HG02852 (cell line): ENCODE measurements around the gene MANEA.
A peak's percentile ranks its signal among the peaks of the same experiment; 100 is the strongest.
"Not testable (repeated sequence)": the region's sequence is repeated elsewhere in the genome, so short reads cannot be mapped to it uniquely, and the experiment has no call there.

Experiments used
- ATAC-seq: cut with Tn5 transposase; IDR thresholded peaks from one replicate; pipeline ENCODE4 v1.9.1; 2021; ENCODE audit warnings: mild to moderate bottlenecking, moderate library complexity; ENCODE audit not compliant: unreplicated experiment

MANEA gene

GRCh38 chr6:95577304-95578105, at the start of gene MANEA:
Gene MANEA, plus strand, starts transcription at chr6:95577535. Its CDS starts 8,905 bp downstream, at chr6:95586440.
- ATAC-seq: peak; percentile 82

DNA sequence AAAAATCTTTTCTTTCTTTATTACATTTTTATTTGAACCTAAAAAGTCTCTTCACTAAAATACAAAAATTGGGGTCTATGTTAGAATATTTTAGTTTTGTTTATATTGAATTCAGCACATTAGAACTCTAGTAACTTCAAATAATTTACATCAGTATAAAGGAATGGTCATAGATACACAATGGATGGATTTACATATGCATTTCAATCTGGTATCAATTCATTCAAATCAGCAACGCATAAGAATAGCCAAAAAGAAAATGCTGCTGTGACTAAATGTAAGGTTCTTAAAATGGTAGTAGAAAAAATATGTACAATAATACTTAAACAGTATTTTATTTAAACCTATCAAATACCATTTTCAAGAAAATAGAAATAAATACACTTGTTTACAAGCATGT, 47.6 kb upstream of the MANEA start:
- no peak for ATAC-seq

DNA sequence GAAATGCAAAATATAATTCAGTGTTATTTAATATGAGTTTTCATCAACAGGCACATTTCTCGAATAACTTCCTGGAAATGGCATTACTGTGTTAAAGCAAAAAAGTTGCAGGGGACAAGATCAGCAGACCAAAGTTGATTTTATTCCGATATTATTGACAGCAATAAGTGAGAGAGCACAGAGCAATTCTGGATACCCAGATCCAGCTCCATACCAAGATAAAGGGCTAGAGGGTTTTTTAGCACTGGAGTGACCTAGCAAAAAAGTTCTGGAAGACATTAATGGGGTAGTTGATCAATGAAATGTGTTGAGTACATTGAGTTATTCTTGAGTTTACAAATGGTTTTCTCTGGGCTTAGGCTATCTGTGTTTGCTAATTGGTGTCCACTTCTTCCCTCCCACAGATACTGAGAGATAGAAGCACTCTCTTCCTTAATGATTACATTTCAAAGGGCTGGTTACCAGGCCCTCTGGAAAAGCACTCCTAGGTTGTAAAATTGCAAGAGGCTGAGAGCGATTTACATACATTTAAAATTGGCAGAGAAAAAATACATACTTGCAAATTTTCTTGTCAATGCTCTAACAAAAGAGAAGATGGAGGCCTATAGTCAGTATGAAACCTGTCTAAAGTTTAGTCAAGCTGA, 47.0 kb upstream of the MANEA start:
- no peak for ATAC-seq

DNA sequence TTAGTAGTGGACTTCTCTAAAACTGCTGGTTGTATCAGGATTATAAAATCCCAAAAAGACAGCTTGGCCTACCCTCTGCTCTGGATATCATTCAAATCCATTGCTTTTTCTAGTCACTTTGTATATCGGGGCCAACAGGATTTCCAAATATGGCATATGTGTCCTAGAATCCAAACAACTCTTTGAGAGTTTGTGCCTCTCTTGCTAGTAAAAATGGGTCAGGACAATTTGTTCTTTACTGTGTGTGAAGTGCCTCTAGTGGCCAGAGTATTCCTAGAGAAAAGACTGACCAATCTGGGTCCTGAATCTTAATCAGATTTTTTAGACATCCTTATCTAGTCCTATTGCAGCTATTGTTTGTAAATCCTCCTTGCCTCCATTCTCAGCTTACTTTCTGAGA, 33.5 kb upstream of the MANEA start:
- no peak for ATAC-seq

GRCh38 chr6:95544517-95545225, 32.7 kb upstream of the MANEA start:
- ATAC-seq: no peak

GRCh38 chr6:95545226-95545625, 32.1 kb upstream of the MANEA start:
- ATAC-seq: no peak

- no peak for ATAC-seq
Measured at GRCh38 chr6:95545686-95546085, 31.6 kb upstream of the MANEA start.

DNA sequence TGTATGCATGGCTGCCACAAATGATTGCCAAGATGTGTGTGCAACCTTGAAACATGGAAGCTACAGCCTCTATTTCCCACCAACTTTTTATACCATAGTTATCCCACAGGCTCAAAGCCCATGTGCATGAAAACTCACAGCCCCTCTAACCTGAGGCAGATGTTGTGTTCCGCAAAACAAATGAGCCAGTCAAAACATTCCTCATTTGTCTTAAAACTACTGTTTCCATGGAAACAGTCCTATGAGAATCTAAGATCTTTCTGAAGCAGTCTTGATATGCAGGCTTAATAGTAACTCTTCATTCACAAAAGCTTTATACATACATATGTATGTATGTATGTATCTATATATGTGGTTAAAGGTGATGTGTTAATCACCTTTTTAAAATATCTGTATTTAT, 31.2 kb upstream of the MANEA start:
- no peak for ATAC-seq

GRCh38 chr6:95547043-95547442, 30.3 kb upstream of the MANEA start:
- ATAC-seq: no peak

- no peak for ATAC-seq
Measured at GRCh38 chr6:95548188-95548786, 29.0 kb upstream of the MANEA start.

DNA sequence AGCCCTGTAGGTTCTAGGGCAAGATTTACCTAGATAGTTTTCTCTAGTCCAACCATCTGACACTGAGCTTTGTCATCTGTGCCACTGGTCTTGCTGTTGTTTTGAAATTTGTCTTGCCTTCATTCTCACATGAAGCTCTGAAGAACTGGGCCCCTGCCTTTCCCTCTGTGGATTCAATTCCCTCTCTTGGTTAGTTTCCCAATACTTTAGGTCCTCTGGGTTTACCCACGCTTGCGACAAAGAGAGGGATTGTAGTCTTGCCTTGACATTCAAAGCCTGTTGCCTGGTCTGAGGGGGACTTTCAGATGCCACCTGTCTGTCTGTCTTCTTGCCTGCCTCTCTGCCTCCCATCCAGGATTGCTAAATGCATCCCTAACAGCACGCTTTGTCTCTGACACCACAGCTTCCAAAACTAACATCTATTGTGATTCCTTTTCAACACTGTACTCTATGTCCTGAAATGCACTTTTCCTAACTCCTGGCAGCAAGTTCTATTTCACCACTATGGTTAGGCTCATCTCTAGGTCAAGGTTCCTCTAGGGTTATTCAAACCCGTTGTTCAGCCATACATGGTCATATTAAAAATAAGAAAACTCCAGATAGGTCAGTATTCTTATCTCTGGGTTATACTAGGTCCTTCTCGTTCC, 25.5 kb upstream of the MANEA start:
- no peak for ATAC-seq

- ATAC-seq: no peak
Measured at GRCh38 chr6:95553880-95554279, 23.5 kb upstream of the MANEA start.

- not testable (repeated sequence) for ATAC-seq
Measured at GRCh38 chr6:95560956-95561355, 16.4 kb upstream of the MANEA start.

DNA sequence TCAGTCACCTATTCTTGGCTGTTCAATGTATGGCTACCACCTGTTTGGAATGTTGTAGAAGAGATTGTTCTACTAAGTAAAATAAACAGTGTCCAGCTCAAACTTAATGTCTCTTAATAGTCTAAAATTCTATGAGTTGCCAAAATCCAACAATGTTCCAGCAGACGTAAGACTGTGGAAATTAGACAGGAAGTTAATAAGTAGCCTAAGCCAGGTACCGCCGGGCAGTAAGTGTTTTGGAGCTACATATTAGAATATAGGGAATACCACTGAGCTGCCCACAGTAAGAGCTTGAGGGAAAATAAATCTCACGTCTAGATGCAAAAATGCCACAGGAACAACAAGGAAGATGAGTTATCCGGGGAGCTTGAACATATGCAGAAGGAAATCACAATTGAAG, 7.8 kb upstream of the MANEA start:
- ATAC-seq: no peak

DNA sequence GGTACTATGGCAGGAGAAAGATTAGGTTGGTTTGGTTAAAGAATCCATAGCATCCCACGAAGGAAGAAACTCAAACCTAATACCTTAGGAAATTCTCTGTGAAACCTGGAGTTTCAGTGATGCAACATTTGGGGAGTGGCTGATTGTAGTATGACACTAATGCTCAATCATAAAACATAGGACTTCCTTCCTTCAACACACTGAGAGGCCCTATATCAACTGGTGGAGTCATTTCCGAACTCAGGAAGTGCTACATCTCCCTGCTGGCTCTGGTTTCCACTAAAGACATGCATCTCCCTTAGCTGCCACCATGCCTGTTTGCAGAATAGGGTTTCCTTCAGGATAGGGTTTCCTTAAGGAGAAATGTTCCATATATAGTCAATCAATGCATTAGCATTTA, 5.2 kb upstream of the MANEA start:
- no peak for ATAC-seq

- ATAC-seq: no peak
Measured at GRCh38 chr6:95574811-95575210, 2.5 kb upstream of the MANEA start.

GRCh38 chr6:95576218-95576997, 927 bp upstream of the MANEA start:
- peak; percentile 20 for ATAC-seq

- ATAC-seq: no peak
Measured at GRCh38 chr6:95576998-95577303, 384 bp upstream of the MANEA start.

GRCh38 chr6:95578106-95578410, 723 bp downstream of the MANEA start:
- peak; percentile 19 for ATAC-seq

DNA sequence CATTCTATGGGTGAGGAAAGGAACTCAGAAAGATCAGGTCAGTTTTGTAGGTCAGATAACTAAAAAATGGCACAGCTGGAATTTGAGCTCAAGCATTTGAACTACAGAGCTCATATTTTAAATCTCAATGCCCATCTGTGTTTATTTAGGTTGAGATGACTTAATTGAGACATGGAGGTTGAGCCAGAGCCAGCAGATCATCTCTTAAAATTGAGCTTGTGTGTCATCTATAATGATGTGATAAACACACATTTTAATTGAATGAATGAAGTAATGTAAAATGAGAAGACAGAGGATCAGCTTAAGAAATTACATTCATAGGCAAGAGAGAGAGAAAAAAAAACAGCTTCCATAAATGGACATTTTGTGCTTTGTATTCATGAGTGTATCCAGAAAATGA, 3.7 kb downstream of the MANEA start:
- ATAC-seq: no peak

- ATAC-seq: not testable (repeated sequence)
Measured at GRCh38 chr6:95584226-95584625, 6.9 kb downstream of the MANEA start.
